Stimulated activated naive CD8-positive, alpha-beta T cell treated with anti-CD3 and anti-CD28 coated beads, Interleukin-15, Interleukin-2, amounts not matched to agents 100 ng/mL and 50 ng/mL, for 24 hours (primary cell): ENCODE data around the gene EHMT1.

ENCODE experiments used
- H3K27ac Mint-ChIP-seq: one replicate; pipeline ENCODE4 v1.8.0; 2021; ENCODE audit warnings: mild to moderate bottlenecking, mixed read lengths
- H3K27me3 Mint-ChIP-seq: one replicate; pipeline ENCODE4 v1.8.0; 2021; ENCODE audit warnings: mixed read lengths
- H3K36me3 Mint-ChIP-seq: one replicate; pipeline ENCODE4 v1.8.0; 2021; ENCODE audit warnings: low read depth, mixed read lengths
- H3K4me1 Mint-ChIP-seq: one replicate; pipeline ENCODE4 v1.8.0; 2021; ENCODE audit warnings: low read depth, mixed read lengths
- H3K4me3 Mint-ChIP-seq: one replicate; pipeline ENCODE4 v1.8.0; 2021; ENCODE audit warnings: mild to moderate bottlenecking, mixed read lengths
- H3K9me3 Mint-ChIP-seq: one replicate; pipeline ENCODE4 v1.8.0; 2021; ENCODE audit warnings: mixed read lengths

The EHMT1 gene

DNA sequence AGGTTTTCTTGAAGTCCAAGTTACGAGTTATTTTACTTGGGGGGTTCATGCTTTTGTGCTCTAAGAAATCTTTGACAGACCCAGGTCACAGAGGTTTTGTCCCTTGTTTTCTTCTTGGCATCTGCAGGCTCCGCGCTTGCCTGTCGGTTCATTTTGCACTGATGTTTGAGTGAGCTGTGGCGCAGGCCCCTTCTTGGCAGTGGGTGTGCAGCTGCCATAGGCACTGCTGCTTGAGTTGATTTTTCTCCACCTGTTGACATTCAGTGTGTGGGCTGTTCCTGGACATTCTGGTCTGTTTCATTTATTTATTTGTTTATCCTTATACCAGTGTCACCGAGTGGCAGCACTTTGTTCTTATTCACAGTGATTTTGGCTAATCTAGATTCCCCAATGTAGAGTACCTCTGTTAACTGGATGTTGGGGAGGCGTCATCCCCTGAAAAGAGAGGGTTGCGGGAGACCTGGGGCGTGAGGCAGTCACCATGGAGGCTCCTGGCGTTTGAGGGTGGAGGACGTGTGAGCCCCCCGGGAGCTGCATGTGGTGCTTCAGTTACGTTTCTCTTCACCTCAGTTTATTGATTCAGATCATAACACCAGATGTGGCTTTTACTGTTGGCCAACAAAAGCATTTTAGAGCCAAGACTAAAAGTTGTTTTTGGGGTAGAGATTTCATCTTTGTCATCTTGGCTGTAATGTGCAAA lies 137.4 kb downstream of the EHMT1 start:
- Mint-ChIP-seq H3K9me3 (peaks cover 6% of the 10 kb centered on the region), H3K4me1 (peaks cover 49% of the 10 kb centered on the region), H3K27ac (no peak overlapping the region), H3K27me3 (no peaks in the 10 kb centered on the region), H3K36me3 (peaks cover 85% of the 10 kb centered on the region), H3K4me3 (no peak overlapping the region)

DNA sequence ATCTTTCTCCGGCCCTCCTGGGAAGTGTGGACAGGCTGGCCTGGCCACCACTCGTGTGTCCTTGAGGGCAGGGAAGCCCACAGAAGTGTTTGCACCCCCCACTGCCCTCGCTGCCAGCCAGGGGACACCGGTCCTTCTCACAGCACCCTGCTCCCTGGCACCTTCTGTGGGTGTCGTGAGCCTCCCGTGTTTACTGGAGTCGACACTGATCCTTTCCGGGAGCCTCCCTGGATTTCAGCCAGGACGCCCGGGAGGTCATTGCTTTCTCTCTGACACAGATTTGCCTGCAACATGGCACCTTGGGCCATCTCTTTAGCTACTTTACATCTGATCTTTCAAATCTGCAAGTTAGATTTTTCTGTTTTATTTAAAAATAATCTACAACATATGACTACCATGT lies 138.3 kb downstream of the EHMT1 start:
- Mint-ChIP-seq H3K4me3 (no peak overlapping the region), H3K36me3 (peaks cover 80% of the 10 kb centered on the region), H3K27ac (no peak overlapping the region), H3K9me3 (peaks cover 6% of the 10 kb centered on the region), H3K4me1 (peaks cover 54% of the 10 kb centered on the region), H3K27me3 (no peaks in the 10 kb centered on the region)

DNA sequence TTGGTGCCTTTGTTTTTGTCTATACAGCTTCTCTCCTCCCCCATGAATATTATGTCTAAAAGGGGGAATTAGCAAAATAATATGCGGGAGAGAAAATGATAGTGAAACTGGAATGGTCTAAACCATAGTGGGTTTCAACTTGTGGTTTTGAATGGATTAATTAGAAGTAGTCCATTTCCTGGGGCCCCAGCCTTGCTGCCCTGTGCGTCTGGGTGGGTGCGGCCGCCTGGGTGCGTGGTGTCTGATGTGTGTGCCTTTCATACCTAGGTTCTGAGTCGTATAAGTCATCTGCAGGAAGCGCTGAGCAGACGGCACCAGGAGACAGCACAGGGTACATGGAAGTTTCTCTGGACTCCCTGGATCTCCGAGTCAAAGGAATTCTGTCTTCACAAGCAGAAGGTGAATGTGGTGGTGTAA lies 138.8 kb downstream of the EHMT1 start:
- Mint-ChIP-seq H3K27ac (peak overlapping the region; percentile 75), H3K4me1 (peaks cover 57% of the 10 kb centered on the region), H3K36me3 (peaks cover 80% of the 10 kb centered on the region), H3K4me3 (peak overlapping the region; percentile 11), H3K27me3 (no peaks in the 10 kb centered on the region), H3K9me3 (peaks cover 6% of the 10 kb centered on the region)

DNA sequence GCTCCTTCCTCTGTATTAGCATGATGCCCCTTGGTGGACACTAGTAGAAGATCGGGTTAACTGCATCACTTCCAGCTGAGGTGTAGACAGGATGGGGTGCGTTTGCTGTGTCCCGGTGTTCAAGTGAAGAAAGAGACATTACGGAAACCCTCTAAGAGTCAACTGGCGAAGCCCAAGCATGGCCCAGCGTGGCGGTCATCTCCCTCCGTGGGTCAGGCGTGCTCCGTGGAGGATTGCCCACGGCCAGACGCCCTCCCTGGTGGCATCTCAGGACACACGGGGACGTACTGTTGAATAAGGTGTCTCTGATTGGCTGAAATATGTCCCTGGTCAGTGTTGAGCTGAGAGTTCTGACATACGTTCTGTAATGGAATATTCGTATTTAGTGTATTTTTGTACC lies 139.3 kb downstream of the EHMT1 start:
- Mint-ChIP-seq H3K9me3 (peaks cover 6% of the 10 kb centered on the region), H3K36me3 (peaks cover 80% of the 10 kb centered on the region), H3K27ac (peak overlapping the region; percentile 75), H3K4me1 (peaks cover 57% of the 10 kb centered on the region), H3K27me3 (no peaks in the 10 kb centered on the region), H3K4me3 (peak overlapping the region; percentile 11)

DNA sequence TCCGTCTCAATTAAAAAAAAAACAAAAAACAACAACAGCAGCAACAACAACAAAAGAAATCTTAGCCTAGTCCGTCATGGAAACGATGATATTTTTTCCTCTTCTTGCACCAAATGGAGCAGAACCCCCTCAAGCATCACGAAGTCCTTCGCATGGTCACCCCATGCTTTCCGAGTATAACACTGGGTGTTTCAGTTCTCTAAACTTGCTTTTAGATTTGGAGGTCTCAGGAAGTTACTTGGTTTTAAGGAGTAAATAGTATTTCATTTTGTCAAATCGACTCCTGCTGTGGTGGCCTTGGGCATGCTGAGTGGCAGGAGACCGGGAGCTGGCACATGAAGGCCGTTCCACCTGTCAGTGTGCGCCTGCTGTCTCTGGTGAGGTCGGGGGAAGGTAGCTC lies 140.3 kb downstream of the EHMT1 start:
- Mint-ChIP-seq H3K36me3 (peaks cover 75% of the 10 kb centered on the region), H3K9me3 (peaks cover 6% of the 10 kb centered on the region), H3K4me3 (peak overlapping the region; percentile 18), H3K4me1 (peaks cover 57% of the 10 kb centered on the region), H3K27ac (peak overlapping the region; percentile 37), H3K27me3 (no peaks in the 10 kb centered on the region)

DNA sequence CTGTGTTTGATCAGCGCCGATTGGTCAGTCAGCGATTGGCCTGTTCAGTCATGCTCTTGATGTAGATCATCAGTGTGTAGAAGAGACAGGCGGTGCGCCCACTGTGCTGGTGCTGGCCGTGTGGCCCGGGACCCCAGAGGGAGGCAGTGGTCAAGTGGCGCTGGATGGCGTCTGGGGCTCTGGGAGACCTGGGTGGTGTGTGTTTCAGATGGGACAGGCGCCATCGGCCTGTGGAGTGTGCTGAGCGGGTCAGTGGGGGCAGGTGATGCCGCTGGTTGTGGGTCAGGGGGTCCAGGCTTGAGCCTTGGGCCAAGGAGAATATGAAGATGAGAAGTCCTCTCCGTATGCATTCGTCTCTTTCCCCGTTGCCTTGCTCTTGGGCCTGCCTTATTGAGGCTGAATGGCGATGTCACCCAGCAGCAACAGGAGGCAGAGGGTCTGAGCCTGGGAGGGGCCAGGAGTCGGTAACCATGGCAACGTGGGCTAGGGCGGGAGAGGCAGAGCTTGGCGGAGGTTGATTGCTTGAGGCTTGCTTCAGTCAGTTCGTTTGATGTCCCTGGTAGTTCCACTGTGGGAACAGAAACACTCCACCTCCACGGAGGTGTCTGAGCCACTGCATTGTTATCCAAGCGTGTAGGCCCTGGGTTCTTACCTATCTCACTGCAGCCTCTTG lies 141.0 kb downstream of the EHMT1 start:
- no peaks in the 10 kb centered on the region for H3K27me3 Mint-ChIP-seq
- peaks cover 75% of the 10 kb centered on the region for H3K36me3 Mint-ChIP-seq
- peak overlapping the region; percentile 18 for H3K4me3 Mint-ChIP-seq
- peaks cover 6% of the 10 kb centered on the region for H3K9me3 Mint-ChIP-seq
- peak overlapping the region; percentile 31 for H3K27ac Mint-ChIP-seq
- H3K4me1 Mint-ChIP-seq = peaks cover 57% of the 10 kb centered on the region

DNA sequence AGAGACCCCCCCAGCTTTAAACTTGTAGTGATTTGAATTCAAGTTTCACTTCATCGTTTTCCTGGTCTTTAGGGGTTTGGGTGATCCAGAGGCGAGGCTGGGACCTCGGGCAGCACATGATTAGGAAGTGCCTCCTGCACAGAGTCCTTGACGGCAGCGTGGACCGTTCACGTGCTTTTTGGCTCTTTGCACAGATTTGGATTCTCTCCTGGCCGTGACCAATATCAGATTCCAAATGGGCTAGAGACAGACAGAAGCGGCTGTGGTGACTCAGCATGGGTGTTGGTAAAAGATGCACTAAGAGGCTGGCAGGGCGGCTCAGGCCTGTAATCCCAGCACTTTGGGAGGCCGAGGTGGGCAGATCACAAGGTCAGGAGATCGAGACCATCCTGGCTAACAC lies 141.6 kb downstream of the EHMT1 start:
- peaks cover 72% of the 10 kb centered on the region for H3K36me3 Mint-ChIP-seq
- H3K4me1 Mint-ChIP-seq = peaks cover 57% of the 10 kb centered on the region

DNA sequence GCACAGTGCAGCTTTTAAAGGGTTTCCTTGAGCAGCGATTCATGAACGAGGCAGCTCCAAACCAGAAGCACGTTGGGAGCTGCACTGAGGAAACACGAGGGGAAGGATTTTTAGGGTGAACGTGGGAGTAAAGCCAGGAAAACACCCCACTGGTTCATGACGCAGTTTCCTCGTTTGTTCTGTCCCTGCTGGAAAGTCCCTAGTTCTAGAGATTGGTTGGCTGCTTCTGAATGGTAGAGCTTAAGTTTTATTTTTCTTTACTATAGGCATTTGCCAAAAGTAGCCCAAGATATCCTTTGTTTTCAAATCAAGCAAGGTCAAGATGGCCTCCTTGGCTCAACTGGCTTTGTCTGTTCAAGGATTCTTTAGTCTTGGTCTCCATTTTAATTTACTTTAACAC lies 142.2 kb downstream of the EHMT1 start:
- no peaks in the 10 kb centered on the region for H3K27me3 Mint-ChIP-seq
- H3K36me3 Mint-ChIP-seq = peaks cover 72% of the 10 kb centered on the region
- peaks cover 57% of the 10 kb centered on the region for H3K4me1 Mint-ChIP-seq
- peak overlapping the region; percentile 85 for H3K27ac Mint-ChIP-seq
- no peaks in the 10 kb centered on the region for H3K9me3 Mint-ChIP-seq
- H3K4me3 Mint-ChIP-seq = no peak overlapping the region

More for the DNA sequence above, 141.6 kb downstream of the EHMT1 start:
- Mint-ChIP-seq H3K27ac (peak overlapping the region; percentile 85), H3K27me3 (no peaks in the 10 kb centered on the region), H3K4me3 (no peak overlapping the region), H3K9me3 (peaks cover 2% of the 10 kb centered on the region)

DNA sequence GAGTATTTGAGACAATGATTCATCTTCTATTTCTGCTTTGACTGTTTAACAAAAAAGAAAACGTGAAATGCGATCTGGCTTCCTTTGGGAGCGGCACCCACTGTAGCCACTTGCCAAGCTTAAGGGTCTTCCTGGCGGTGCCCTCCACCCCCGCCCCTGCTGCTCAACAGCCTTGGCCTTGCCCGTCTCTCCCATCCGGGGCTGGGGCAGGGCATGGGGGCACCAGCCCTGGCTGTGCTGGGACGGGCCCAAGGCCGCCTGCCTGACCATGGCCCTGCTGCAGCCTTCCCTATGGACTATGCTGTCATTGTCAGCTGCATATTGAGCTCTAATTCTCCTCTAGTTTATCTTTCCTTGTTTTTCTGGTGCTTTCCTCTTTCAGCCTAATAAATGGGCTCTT lies 143.0 kb downstream of the EHMT1 start:
- Mint-ChIP-seq H3K27ac (peak overlapping the region; percentile 85), H3K9me3 (no peaks in the 10 kb centered on the region), H3K4me3 (no peak overlapping the region), H3K36me3 (peaks cover 66% of the 10 kb centered on the region), H3K27me3 (no peaks in the 10 kb centered on the region), H3K4me1 (peaks cover 52% of the 10 kb centered on the region)

DNA sequence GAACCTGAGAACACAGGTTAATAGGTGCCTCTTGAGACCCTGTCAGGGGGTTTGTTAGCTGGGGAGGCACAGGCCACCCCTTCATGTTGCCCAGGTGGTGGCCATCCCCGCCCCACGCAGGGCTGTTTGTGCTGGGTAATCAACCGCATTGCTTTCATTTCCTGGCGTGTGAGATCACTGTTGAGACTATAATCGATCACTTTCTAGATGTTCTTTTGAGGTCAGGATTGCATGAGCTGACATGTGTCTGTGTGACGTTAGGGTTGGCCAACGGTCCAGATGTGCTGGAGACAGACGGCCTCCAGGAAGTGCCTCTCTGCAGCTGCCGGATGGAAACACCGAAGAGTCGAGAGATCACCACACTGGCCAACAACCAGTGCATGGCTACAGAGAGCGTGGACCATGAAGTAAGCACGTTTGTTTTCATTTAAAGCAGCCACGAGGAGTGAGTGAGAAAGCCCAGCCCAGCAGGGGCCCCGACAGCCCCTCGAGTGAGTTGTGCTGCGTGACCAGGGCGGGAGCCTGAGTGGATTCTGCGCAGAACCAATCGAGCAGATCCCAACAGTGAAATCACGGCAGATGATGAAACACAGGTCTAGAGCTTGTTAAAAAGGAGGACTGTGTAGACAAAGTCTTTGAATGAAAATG lies 143.7 kb downstream of the EHMT1 start:
- Mint-ChIP-seq H3K4me3 (peak overlapping the region; percentile 25), H3K27ac (peak overlapping the region; percentile 89), H3K4me1 (peaks cover 44% of the 10 kb centered on the region), H3K36me3 (peaks cover 66% of the 10 kb centered on the region), H3K27me3 (no peaks in the 10 kb centered on the region), H3K9me3 (no peaks in the 10 kb centered on the region)

DNA sequence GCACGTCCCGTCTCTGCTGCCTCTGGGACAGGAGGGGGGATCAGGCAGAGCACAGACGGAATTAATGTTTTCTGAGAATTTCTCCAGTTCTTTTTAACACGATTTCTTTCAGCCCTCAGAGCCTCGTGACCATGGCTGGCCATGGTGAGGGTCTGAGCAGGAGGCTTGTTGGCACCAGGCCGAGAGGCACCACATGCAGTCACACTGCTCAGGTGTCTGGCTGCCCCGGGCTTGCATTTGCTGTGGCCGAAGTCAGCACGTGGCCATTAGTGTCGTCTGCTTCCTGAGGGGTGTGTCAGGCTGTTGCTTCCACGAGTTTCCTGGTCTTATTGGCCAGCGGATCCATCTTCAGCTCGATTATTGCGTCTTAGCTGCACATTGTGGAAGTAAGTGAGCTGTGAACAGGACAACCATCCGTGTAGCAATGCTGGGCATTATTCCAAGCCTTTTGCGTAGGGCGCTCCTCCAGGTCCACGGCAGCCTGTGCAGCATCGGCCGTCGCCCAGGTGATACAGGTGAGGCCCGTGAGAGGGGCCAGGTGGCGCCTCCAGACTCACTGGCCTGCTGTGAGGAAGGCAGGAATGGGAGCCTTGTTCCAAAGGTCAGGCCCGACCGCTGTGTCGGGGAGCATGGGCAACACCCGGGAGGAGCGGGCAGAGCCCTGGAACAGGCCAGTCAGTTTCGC lies 144.6 kb downstream of the EHMT1 start:
- Mint-ChIP-seq H3K4me3 (no peak overlapping the region), H3K4me1 (peaks cover 35% of the 10 kb centered on the region), H3K9me3 (no peaks in the 10 kb centered on the region), H3K36me3 (peaks cover 64% of the 10 kb centered on the region), H3K27me3 (no peaks in the 10 kb centered on the region), H3K27ac (no peak overlapping the region)

DNA sequence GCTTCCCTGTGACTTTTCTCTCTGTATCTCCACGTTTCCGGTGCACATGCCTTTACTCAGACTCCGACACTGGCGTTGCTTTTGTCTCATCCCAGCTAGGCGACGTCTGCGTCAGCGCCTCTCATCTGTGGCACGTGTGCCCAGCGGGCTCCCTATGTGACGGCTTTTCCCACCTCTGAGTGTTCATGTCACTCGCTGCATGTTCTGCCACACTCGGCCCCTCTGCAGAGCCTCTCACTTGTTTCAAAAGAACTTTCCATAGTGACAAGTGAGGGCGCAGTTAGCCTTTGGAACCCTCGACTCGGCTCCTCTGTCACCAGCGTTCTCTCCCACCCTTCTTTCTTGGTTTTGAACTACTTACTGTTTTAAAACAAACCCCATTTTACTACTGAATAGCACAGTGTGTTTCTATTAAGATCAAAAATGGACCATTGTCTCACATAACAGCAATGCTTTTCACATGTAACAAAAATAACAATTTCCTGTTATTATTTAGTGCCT lies 145.4 kb downstream of the EHMT1 start:
- Mint-ChIP-seq H3K27ac (no peak overlapping the region), H3K36me3 (peaks cover 61% of the 10 kb centered on the region), H3K9me3 (no peaks in the 10 kb centered on the region), H3K4me1 (peaks cover 30% of the 10 kb centered on the region), H3K4me3 (no peak overlapping the region), H3K27me3 (no peaks in the 10 kb centered on the region)

DNA sequence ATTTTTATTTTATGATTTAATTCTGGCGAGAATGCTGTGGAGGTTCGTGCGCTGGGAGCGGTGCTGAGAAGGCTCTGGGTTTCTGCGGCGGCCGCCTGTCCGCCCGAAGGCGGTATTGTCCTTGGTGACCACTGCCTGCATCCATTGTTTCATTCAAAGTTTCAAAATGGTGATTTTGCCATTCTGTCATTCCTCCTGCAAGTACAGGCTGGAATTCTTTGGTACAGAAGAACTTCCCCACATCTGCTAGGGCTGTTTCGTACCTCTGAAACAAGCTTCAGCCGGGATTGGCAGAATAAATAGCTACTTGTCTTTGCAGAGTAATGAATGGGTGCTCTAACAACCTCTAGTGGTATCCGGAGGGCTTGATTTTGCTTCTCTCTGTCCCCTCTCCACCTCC lies 146.2 kb downstream of the EHMT1 start:
- peaks cover 61% of the 10 kb centered on the region for H3K36me3 Mint-ChIP-seq
- no peak overlapping the region for H3K27ac Mint-ChIP-seq
- H3K4me3 Mint-ChIP-seq = no peak overlapping the region
- no peaks in the 10 kb centered on the region for H3K27me3 Mint-ChIP-seq
- H3K4me1 Mint-ChIP-seq = peaks cover 22% of the 10 kb centered on the region
- H3K9me3 Mint-ChIP-seq = no peaks in the 10 kb centered on the region

DNA sequence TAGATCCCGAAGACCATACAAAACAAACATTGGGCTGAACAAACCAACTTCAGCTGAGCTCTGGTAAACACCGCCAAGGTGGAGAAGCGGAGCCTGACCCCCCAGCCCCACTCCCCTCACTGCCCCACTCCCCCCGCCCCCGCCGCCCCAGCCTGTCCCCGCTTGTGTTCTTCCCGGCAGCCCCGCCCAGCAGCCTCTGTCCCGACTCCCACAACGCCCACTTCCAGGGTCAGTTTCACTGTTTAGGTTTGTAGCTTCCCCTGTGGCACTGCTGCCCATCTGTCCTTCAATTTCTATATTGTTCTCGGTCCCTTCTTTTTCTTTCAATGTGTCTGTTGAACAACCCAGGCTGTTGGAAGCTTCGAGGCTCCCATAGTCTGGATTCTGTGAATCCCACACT lies 146.7 kb downstream of the EHMT1 start:
- H3K4me1 Mint-ChIP-seq = peaks cover 18% of the 10 kb centered on the region
- peaks cover 3% of the 10 kb centered on the region for H3K9me3 Mint-ChIP-seq
- H3K27ac Mint-ChIP-seq = peak overlapping the region; percentile 41
- peaks cover 66% of the 10 kb centered on the region for H3K36me3 Mint-ChIP-seq
- no peaks in the 10 kb centered on the region for H3K27me3 Mint-ChIP-seq
- H3K4me3 Mint-ChIP-seq = no peak overlapping the region

DNA sequence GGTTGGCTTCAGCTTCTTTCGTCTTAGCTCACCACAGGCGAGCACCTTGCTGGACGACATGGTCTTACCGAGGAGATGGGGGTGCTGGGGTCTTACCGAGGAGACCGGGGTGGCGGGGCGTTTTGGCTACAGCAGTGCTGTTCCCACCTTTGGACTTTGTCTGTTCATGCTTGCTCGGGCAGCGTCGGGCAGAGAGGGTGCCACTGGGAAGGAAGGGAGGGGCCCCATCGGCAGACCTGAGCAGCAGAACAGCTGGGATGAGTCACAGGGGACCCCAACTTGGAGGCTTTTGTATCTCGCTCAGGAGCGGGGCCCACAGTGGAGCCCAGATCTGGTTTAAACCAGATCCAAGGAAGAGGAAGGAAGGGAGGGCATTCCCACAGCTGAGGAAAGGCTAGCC lies 152.8 kb downstream of the EHMT1 start:
- Mint-ChIP-seq H3K36me3 (peaks cover 42% of the 10 kb centered on the region), H3K27me3 (no peaks in the 10 kb centered on the region), H3K4me3 (no peak overlapping the region), H3K4me1 (no peaks in the 10 kb centered on the region), H3K27ac (no peak overlapping the region), H3K9me3 (peaks cover 3% of the 10 kb centered on the region)
